Measurements from ENCODE around the gene AKIP1. TPM values are rescaled to one million over a fixed set of nuclear protein-coding genes. Genes with fewer than 3 reads are reported as not detected.

AKIP1 gene
- total RNA-seq, 1 donor from 2014 or later, result 11.4 TPM

DNA sequence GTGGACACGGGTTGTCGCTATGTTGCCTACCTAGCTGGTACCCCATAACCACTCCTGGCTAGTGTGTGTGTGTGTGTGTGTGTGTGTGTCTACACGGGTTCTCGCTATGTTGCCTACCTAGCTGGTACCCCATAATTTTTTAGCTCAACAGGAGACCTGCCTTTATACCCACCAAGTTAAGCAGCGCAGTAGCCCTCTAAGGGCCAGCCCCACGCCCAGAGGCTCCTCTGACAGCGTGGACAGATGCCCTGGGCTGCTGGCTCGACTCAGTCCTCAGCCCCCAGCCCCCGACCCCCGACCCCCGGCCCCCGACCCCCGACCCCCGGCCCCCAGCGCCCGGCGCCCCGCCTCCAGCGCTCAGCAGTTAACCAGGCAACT lies 351 bp upstream of the AKIP1 start:
- DNase-seq (ENCODE audit: low spot score in 2 of 2), result no peak
- TF ChIP-seq, protein P1, sequence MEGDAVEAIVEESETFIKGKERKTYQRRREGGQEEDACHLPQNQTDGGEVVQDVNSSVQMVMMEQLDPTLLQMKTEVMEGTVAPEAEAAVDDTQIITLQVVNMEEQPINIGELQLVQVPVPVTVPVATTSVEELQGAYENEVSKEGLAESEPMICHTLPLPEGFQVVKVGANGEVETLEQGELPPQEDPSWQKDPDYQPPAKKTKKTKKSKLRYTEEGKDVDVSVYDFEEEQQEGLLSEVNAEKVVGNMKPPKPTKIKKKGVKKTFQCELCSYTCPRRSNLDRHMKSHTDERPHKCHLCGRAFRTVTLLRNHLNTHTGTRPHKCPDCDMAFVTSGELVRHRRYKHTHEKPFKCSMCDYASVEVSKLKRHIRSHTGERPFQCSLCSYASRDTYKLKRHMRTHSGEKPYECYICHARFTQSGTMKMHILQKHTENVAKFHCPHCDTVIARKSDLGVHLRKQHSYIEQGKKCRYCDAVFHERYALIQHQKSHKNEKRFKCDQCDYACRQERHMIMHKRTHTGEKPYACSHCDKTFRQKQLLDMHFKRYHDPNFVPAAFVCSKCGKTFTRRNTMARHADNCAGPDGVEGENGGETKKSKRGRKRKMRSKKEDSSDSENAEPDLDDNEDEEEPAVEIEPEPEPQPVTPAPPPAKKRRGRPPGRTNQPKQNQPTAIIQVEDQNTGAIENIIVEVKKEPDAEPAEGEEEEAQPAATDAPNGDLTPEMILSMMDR (IDR thresholded peaks at IDR 0.05), result no peak
- intact Hi-C loops (cut with DNase I), result loop anchor here (1.0 to 5.0 kb wide), 5 partner anchors 54 to 228 kb away; partner anchors contain the start of genes NRIP3, RPL27A, TMEM9B and TRIM66
- no peaks in the 10 kb centered on the region for H3K9me3 ChIP-seq
- H3K36me3 ChIP-seq, result no peaks in the 10 kb centered on the region
- H3K4me1 ChIP-seq, result peaks cover 3 to 9% of the 10 kb centered on the region in 2 donors
- no peaks in the 10 kb centered on the region for H3K27me3 ChIP-seq
- H3K4me3 ChIP-seq, result peak overlapping the region; percentile 72 to 79
- peak overlapping the region in 1 of 2 donors; percentile 91 for H3K27ac ChIP-seq

DNA sequence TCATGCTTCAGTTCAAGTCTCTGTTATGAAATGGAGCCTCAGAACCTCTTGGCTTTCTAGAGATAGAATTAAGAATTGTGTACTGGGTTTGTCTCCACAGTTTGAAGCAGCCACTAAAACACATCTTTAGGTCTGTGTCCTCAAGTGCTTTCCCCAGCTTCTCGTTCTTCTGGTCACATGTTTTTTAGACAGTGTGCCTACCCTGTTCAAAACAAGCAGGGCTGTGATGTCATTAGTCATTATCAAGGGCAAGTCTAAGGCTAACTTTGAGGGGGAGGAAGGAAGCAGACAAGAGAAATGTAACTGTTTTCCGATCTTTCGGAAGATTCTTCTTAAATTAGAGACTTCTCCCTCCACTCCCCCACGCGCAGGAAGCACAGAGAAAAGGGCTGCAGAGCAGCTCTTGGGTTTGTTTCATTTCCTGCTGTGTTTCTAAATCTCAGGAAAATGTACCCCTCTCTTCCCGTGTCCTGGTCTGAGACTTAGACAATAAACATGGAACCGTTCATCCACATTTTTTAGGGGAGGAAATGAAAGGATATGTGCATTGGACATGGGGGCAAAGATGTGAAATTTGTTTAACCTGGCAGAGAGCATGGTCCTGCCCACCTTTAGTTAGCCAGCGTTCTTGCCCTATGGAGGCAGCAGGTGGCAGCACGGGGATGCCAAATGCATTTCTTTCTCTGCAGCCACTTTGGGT lies 3.1 kb downstream of the AKIP1 start:
- H3K4me1 ChIP-seq, result peaks cover 11 to 28% of the 10 kb centered on the region in 2 donors

DNA sequence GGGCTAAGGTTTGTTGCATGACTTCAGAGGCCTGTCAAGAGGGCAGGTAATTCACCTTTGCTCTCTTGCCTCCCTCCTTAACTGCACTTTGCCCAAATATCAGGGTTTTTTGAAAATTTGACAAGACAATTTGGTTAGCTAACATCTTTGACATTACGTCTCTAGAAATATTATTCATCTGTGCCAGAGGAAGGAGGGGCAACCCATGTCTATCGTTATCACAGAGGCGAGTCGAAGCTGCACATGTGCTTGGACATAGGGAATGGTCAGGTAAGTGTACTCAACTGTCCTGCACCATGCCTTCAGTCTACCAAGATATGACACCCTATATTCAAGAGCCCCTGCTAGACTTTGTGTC lies 3.7 kb downstream of the AKIP1 start:
- no peak for DNase-seq (ENCODE audit: low spot score in 2 of 2)
- TF ChIP-seq, protein P1 (IDR thresholded peaks at IDR 0.05), result no peak
- H3K4me1 ChIP-seq, result peaks cover 11 to 28% of the 10 kb centered on the region in 2 donors
- no peaks in the 10 kb centered on the region for H3K9me3 ChIP-seq
- no peaks in the 10 kb centered on the region for H3K27me3 ChIP-seq
- peaks cover under 1 to 10% of the 10 kb centered on the region in 2 donors for H3K36me3 ChIP-seq
- intact Hi-C loops (cut with DNase I), result loop anchor here (5.0 kb wide), 2 partner anchors 102 to 223 kb away; a partner anchor contains a TSS
- peak overlapping the region in 1 of 2 donors; percentile 50 for H3K4me3 ChIP-seq
- peak overlapping the region in 1 of 2 donors; percentile 65 for H3K27ac ChIP-seq

More for the DNA sequence above, 3.1 kb downstream of the AKIP1 start:
- TF ChIP-seq, protein P1 (IDR thresholded peaks at IDR 0.05), result peak; percentile 56 to 72 (median 57)
- Histone ChIP-seq H3K36me3 (peaks cover 0 to 5% of the 10 kb centered on the region in 2 donors), H3K27me3 (no peaks in the 10 kb centered on the region), H3K9me3 (no peaks in the 10 kb centered on the region), H3K27ac (peak overlapping the region; percentile 52 to 65), H3K4me3 (peak overlapping the region; percentile 19 to 50)
- DNase-seq (ENCODE audit: low spot score in 2 of 2), result no peak
- intact Hi-C loops (cut with DNase I), result loop anchor here (5.0 kb wide), 2 partner anchors 102 to 223 kb away; a partner anchor contains a TSS

DNA sequence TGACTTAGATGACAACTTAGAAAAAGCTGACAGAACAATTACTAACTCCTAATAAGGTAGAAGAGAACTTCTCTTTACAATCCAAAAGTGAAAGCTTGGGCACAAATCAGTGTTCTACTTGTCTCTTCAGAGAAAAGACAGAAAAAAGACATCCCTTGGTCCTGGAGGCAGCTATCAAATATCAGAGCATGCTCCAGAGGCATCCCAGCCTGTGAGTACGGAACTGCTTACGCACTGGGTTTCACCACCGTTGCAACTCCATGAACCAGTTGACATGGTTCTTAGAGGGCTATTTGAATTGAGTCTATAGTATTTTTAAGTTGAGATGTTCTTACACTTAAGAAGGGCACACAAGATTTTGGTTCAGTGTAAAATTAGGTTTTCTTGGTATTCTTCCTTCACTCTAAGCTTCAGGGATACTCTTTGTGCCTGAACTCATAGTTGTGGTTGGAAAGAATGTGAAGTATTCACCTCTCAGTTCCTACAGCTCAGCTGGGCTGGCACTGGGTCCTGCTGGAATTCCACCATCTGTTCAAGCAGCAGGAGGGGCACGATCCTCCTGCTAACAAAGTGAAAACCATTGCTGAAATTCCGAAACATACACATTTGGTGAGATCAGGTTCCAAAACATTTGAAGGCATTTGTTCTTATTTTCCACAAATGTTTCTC lies 6.3 kb downstream of the AKIP1 start:
- peak in 1 of 2 donors; percentile 73 for DNase-seq (ENCODE audit: low spot score in 2 of 2)
- TF ChIP-seq, protein P1 (IDR thresholded peaks at IDR 0.05), result no peak
- no peaks in the 10 kb centered on the region for H3K9me3 ChIP-seq
- intact Hi-C loops (cut with DNase I), result loop anchor here (2.0 kb wide), 1 partner anchor 42 kb away; no protein-coding TSS in a partner anchor
- peaks cover 7 to 28% of the 10 kb centered on the region in 2 donors for H3K4me1 ChIP-seq
- peaks cover 15 to 37% of the 10 kb centered on the region in 2 donors for H3K36me3 ChIP-seq
- H3K4me3 ChIP-seq, result peak overlapping the region; percentile 4 to 44
- no peaks in the 10 kb centered on the region for H3K27me3 ChIP-seq
- H3K27ac ChIP-seq, result peak overlapping the region; percentile 80

DNA sequence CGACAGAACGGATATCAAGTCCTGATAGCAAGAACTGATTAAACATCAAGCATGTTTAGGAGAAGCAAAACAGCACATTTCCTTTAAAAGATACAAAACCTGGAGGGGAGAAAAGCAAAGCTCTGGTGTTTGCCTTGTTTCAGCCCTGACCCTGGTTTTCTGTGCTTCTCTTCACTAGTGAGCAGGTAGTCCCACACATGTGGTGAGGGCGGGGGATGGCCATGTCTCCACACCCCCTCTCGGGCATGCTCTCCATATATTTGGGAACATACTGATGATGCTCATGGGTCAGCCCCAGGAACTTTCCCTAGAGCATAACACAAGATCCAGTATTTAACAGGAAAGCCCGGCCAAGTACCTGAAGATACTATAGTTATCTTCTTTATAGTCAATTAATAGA lies 11.7 kb downstream of the AKIP1 start:
- intact Hi-C loops (cut with DNase I), result no loop called here
- no peak for DNase-seq (ENCODE audit: low spot score in 2 of 2)
- peaks cover 18 to 44% of the 10 kb centered on the region in 2 donors for H3K36me3 ChIP-seq
- no peak overlapping the region for H3K4me3 ChIP-seq
- no peak overlapping the region for H3K27ac ChIP-seq
- H3K4me1 ChIP-seq, result peaks cover 0 to 5% of the 10 kb centered on the region in 2 donors
- no peaks in the 10 kb centered on the region for H3K9me3 ChIP-seq
- no peaks in the 10 kb centered on the region for H3K27me3 ChIP-seq
- TF ChIP-seq, protein P1 (IDR thresholded peaks at IDR 0.05), result no peak

Data from ascending aorta (tissue), 2 donors.